ENCODE data around the gene C17orf113.

DNA sequence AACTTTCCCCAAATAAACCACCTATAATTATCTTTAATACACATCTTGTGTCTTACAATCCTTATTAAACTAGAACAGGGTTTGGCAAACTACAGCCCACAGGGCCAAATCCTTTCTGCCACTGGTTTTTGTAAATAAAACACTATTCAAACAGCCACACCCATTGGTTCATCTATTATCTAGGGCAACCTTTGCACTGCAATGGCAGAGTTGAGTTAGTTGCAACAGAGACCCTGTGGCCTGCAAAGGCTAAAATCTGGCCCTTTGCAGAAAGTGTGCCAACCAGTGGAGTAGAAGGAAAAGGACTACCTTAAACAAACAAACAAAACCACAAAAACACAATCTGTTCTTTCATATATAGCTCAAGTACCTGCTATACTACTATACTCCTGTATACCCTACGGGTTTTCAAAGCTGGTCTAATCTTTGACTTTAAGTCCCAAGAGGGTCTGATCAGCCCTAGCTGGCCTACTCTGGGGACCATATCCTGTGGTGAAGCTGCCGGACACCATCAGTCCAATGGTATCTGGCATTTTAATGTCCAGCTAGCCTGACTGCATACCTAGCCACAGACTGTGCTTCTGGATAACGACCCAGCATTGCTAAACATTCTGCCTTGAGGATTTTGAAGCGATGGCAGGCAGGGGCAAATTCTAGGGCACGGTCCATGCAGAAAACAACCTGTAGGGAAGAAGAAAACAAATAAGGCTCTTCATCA is 60.5 kb downstream of the C17orf113 start:
- no peak for TF ChIP-seq EP300 (IDR thresholded peaks at IDR 0.05; ENCODE audit: borderline replicate concordance)
- TF ChIP-seq TAF1 (IDR thresholded peaks at IDR 0.05; ENCODE audit: low read depth), result no peak
- no peak for TF ChIP-seq YY1 (IDR thresholded peaks at IDR 0.05; ENCODE audit: low read depth)
- no peak for TF ChIP-seq CEBPB (IDR thresholded peaks at IDR 0.05)
- TF ChIP-seq CREB1 (IDR thresholded peaks at IDR 0.05; ENCODE audit: low read depth), result no peak
- TF ChIP-seq NFIC (IDR thresholded peaks at IDR 0.05), result no peak
- no peak for TF ChIP-seq ZBTB7A (IDR thresholded peaks at IDR 0.05; ENCODE audit: low read depth)
- TF ChIP-seq FOXM1 (IDR thresholded peaks at IDR 0.05; ENCODE audit: borderline replicate concordance, low read depth), result no peak
- TF ChIP-seq, protein P1, sequence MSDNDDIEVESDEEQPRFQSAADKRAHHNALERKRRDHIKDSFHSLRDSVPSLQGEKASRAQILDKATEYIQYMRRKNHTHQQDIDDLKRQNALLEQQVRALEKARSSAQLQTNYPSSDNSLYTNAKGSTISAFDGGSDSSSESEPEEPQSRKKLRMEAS (IDR thresholded peaks at IDR 0.05), result no peak
- TF ChIP-seq, protein P2, sequence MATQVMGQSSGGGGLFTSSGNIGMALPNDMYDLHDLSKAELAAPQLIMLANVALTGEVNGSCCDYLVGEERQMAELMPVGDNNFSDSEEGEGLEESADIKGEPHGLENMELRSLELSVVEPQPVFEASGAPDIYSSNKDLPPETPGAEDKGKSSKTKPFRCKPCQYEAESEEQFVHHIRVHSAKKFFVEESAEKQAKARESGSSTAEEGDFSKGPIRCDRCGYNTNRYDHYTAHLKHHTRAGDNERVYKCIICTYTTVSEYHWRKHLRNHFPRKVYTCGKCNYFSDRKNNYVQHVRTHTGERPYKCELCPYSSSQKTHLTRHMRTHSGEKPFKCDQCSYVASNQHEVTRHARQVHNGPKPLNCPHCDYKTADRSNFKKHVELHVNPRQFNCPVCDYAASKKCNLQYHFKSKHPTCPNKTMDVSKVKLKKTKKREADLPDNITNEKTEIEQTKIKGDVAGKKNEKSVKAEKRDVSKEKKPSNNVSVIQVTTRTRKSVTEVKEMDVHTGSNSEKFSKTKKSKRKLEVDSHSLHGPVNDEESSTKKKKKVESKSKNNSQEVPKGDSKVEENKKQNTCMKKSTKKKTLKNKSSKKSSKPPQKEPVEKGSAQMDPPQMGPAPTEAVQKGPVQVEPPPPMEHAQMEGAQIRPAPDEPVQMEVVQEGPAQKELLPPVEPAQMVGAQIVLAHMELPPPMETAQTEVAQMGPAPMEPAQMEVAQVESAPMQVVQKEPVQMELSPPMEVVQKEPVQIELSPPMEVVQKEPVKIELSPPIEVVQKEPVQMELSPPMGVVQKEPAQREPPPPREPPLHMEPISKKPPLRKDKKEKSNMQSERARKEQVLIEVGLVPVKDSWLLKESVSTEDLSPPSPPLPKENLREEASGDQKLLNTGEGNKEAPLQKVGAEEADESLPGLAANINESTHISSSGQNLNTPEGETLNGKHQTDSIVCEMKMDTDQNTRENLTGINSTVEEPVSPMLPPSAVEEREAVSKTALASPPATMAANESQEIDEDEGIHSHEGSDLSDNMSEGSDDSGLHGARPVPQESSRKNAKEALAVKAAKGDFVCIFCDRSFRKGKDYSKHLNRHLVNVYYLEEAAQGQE (IDR thresholded peaks at IDR 0.05; ENCODE audit: low read depth), result no peak
- TF ChIP-seq, protein P3, sequence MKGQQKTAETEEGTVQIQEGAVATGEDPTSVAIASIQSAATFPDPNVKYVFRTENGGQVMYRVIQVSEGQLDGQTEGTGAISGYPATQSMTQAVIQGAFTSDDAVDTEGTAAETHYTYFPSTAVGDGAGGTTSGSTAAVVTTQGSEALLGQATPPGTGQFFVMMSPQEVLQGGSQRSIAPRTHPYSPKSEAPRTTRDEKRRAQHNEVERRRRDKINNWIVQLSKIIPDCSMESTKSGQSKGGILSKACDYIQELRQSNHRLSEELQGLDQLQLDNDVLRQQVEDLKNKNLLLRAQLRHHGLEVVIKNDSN (IDR thresholded peaks at IDR 0.05), result no peak
- no peak for TF ChIP-seq TEAD4 (IDR thresholded peaks at IDR 0.05)
- TF ChIP-seq TCF12 (IDR thresholded peaks at IDR 0.05; ENCODE audit: low read depth), result no peak

All from Ishikawa (cell line).